ENCODE measurements around the gene PUSL1. TPM values are rescaled to one million over a fixed set of nuclear protein-coding genes. Genes with fewer than 3 reads are reported as not detected.

The PUSL1 gene
- total RNA-seq, 1 experiment from 2014 or later, result 31.3 TPM

- H3K27me3 ChIP-seq (replicated peaks; ENCODE audit: insufficient read depth, low read depth, low read length, poor library complexity), result no peaks in the 10 kb centered on the region
- no peak for DNase-seq (ENCODE audit: low spot score)
- H3K4me1 ChIP-seq (ENCODE audit: insufficient read depth, low read length, poor library complexity, severe bottlenecking), result no peaks in the 10 kb centered on the region
- H3K27ac ChIP-seq (ENCODE audit: low read depth, low read length, poor library complexity, severe bottlenecking), result no peak overlapping the region
- intact Hi-C loops (cut with micrococcal nuclease; ENCODE audit: unreplicated experiment), result no loop called here
- no peak for TF ChIP-seq EZH2 (IDR thresholded peaks at IDR 0.05; ENCODE audit: borderline replicate concordance, low read depth, low read length, poor library complexity, severe bottlenecking)
- TF ChIP-seq, protein P1, sequence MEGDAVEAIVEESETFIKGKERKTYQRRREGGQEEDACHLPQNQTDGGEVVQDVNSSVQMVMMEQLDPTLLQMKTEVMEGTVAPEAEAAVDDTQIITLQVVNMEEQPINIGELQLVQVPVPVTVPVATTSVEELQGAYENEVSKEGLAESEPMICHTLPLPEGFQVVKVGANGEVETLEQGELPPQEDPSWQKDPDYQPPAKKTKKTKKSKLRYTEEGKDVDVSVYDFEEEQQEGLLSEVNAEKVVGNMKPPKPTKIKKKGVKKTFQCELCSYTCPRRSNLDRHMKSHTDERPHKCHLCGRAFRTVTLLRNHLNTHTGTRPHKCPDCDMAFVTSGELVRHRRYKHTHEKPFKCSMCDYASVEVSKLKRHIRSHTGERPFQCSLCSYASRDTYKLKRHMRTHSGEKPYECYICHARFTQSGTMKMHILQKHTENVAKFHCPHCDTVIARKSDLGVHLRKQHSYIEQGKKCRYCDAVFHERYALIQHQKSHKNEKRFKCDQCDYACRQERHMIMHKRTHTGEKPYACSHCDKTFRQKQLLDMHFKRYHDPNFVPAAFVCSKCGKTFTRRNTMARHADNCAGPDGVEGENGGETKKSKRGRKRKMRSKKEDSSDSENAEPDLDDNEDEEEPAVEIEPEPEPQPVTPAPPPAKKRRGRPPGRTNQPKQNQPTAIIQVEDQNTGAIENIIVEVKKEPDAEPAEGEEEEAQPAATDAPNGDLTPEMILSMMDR (conservative IDR thresholded peaks at IDR 0.05; ENCODE audit: low read depth, low read length), result no peak
- no peaks in the 10 kb centered on the region for H3K9me3 ChIP-seq (ENCODE audit: low read depth, low read length, poor library complexity, severe bottlenecking)
- no peak overlapping the region for H3K4me3 ChIP-seq (ENCODE audit: low read depth, low read length, poor library complexity, severe bottlenecking)
- no TSS peak for BruUV-seq (replicated peaks)
- ChIA-PET CTCF (no interaction called here), POLR2A (ENCODE audit: low non-redundant PET) (no interaction called here)
- H3K36me3 ChIP-seq (ENCODE audit: insufficient read depth, low read length, poor library complexity, severe bottlenecking), result peaks cover 3% of the 10 kb centered on the region
Observed at GRCh38 chr1:1292851-1293250, 15.5 kb upstream of the PUSL1 start.

DNA sequence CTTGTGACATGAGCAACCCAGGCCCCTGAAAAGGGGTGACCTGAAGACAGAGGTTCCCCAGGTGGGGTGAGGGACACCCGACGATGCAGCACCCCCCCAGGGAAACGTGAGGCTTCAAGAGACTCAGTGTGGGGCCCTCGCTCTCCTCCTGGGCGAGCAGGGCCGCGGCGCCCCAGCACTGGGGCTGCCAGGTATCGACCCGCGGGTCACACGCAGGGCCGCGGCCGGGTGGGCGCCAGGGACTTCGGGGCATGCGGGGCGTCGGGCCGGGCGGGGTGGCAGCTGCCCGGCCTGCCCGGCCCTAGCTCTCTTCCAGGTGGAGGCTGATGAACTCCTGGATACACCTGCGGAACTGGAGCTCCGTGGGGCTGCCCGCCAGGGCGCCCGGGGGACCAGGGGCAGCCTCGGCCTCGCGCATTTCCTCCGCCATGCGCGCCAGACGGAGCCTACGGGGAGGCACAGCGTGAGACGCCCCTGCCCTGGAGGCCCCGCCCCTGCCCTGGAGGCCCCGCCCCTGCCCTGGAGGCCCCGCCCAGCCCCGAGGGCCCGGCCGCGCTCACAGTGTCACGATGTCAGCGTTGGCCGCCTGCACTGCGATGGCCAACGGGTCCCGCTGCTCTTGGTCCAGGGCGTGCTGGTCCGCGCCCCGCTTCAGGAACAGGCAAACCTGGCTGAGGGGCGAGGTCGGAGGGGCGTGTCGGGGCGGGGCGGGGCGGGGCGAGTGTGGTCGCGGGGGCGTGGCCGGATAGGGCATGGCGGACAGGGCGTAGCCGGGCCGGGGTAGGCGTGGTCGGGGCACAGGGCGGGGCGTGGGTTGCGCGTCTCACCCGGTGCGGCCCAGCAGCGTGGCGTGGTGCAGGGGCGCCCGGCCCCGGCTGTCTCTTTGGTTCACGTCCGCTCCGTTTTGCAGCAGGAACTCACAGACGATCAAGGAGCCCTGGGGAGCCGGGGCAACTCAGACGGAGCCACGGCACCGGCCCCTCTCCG is 14.8 kb upstream of the PUSL1 start:
- CTCF ChIA-PET, result no interaction called here
- POLR2A ChIA-PET (ENCODE audit: low non-redundant PET), result no interaction called here
- H3K27ac ChIP-seq (ENCODE audit: low read depth, low read length, poor library complexity, severe bottlenecking), result no peak overlapping the region
- DNase-seq (ENCODE audit: low spot score), result no peak
- intact Hi-C loops (cut with micrococcal nuclease; ENCODE audit: unreplicated experiment), result no loop called here
- BruUV-seq (replicated peaks), result no TSS peak
- H3K4me1 ChIP-seq (ENCODE audit: insufficient read depth, low read length, poor library complexity, severe bottlenecking), result no peaks in the 10 kb centered on the region
- no peaks in the 10 kb centered on the region for H3K27me3 ChIP-seq (replicated peaks; ENCODE audit: insufficient read depth, low read depth, low read length, poor library complexity)
- TF ChIP-seq, protein P1 (conservative IDR thresholded peaks at IDR 0.05; ENCODE audit: low read depth, low read length), result no peak
- no peak for TF ChIP-seq EZH2 (IDR thresholded peaks at IDR 0.05; ENCODE audit: borderline replicate concordance, low read depth, low read length, poor library complexity, severe bottlenecking)
- no peaks in the 10 kb centered on the region for H3K9me3 ChIP-seq (ENCODE audit: low read depth, low read length, poor library complexity, severe bottlenecking)
- H3K36me3 ChIP-seq (ENCODE audit: insufficient read depth, low read length, poor library complexity, severe bottlenecking), result peaks cover 3% of the 10 kb centered on the region
- no peak overlapping the region for H3K4me3 ChIP-seq (ENCODE audit: low read depth, low read length, poor library complexity, severe bottlenecking)

DNA sequence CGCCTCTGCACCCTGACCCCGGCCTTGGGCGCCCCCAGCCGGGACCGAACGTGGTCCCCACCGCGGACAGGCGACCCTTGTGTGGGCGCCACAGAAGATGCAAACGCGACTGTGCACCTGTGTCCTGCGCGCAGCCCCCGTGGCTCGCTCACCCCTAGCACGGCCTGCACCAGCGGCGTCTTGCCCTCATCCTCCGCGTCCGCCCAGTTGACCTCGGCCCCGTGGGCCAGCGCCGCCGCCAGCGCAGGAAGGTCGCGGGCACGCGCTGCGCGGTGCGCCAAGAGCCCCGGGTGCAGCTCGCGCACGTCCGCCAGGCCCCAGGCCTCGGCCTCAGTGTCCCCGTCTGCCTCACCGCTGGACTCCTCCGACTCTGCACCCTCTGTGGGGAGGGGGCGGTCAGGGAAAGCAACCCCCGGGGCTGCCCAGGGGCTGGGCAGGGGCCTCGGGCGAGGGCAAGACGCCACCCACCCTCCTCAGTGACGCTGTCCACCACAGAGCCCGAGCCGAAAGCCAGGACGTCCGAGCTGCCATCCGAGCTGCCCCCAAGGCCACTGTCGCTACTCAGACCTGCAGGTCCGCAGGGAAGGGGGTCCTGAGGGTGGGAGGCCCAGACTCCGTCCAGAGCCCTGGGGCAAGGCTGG is 14.0 kb upstream of the PUSL1 start:
- no peak for DNase-seq (ENCODE audit: low spot score)
- no peaks in the 10 kb centered on the region for H3K27me3 ChIP-seq (replicated peaks; ENCODE audit: insufficient read depth, low read depth, low read length, poor library complexity)
- peaks cover 3% of the 10 kb centered on the region for H3K36me3 ChIP-seq (ENCODE audit: insufficient read depth, low read length, poor library complexity, severe bottlenecking)
- no TSS peak for BruUV-seq (replicated peaks)
- ChIA-PET POLR2A (ENCODE audit: low non-redundant PET) (no interaction called here), CTCF (no interaction called here)
- TF ChIP-seq, protein P1 (conservative IDR thresholded peaks at IDR 0.05; ENCODE audit: low read depth, low read length), result no peak
- TF ChIP-seq EZH2 (IDR thresholded peaks at IDR 0.05; ENCODE audit: borderline replicate concordance, low read depth, low read length, poor library complexity, severe bottlenecking), result no peak
- intact Hi-C loops (cut with micrococcal nuclease; ENCODE audit: unreplicated experiment), result no loop called here
- H3K9me3 ChIP-seq (ENCODE audit: low read depth, low read length, poor library complexity, severe bottlenecking), result no peaks in the 10 kb centered on the region
- no peak overlapping the region for H3K27ac ChIP-seq (ENCODE audit: low read depth, low read length, poor library complexity, severe bottlenecking)
- no peaks in the 10 kb centered on the region for H3K4me1 ChIP-seq (ENCODE audit: insufficient read depth, low read length, poor library complexity, severe bottlenecking)
- H3K4me3 ChIP-seq (ENCODE audit: low read depth, low read length, poor library complexity, severe bottlenecking), result no peak overlapping the region
